K562 (cell line): ENCODE measurements around the gene PPP3CA. TPM values are rescaled to one million over a fixed set of nuclear protein-coding genes. Genes with fewer than 3 reads are reported as not detected.

Experiments
- ATAC-seq: fragments of 200-7000 bp; cut with Tn5 transposase; 3 replicates; pipeline ENCODE4 v1.9.1; 2020; ENCODE audit warnings: moderate library complexity
- BruUV-seq: library from RNA; stranded (reverse); fragments of 400-500 nt; replicated peaks from 2 replicates; lab custom pipeline; 2021; lab: Mats Ljungman, UMichigan
- CTCF ChIA-PET: fragments of 300-600 bp; formaldehyde crosslinking; extraction: SDS; loops from one replicate; lab custom pipeline; 2021; ENCODE audit warnings: low intra/inter-chr PET ratio; lab: Yijun Ruan, JAX
- POLR2A ChIA-PET: fragments of 300-600, 350-650 bp; sonication (Branson Sonifier 250); formaldehyde crosslinking; extraction: SDS; loops from one replicate; lab custom pipeline; 2021; ENCODE audit warnings: antibody characterized with exemption, inconsistent platforms; lab: Yijun Ruan, JAX
- DNase-seq, 4 experiments: peaks; one replicate each; pipeline versions ENCODE4 v3.0.0 to v3.0.0-alpha.2; 2011 to 2018; ENCODE audit warnings: low spot score in 3 of 4, mixed read lengths in 3 of 4; ENCODE audit errors: extremely low read depth in 1 of 4
- FAIRE-seq: peaks from 2 replicates; lab custom pipeline; 2011; peaks lifted over from hg19 to GRCh38; lab: Jason Lieb, UNC
- H2AFZ ChIP-seq: 2 replicates; pipeline ENCODE4 v1.6.0; 2011; ENCODE audit warnings: low read depth, low read length, control low read depth, inconsistent platforms
- H3K27ac ChIP-seq: fragments of 200-600 bp; 3 replicates; pipeline ENCODE4 v1.8.0; 2011; ENCODE audit warnings: low read depth, mild to moderate bottlenecking, control low read depth, inconsistent platforms, low read length, moderate library complexity, mixed read lengths; ENCODE audit errors: extremely low read depth
- H3K27me3 ChIP-seq, 2 experiments: fragments of 300-600 bp in 1 of 2; 2 replicates in 1 of 2; 3 replicates in 1 of 2; pipeline versions ENCODE4 v1.6.0 to v1.8.0; 2011; ENCODE audit warnings: inconsistent platforms in 2 of 2, low read length in 2 of 2, mild to moderate bottlenecking in 1 of 2, mixed read lengths in 1 of 2, moderate library complexity in 1 of 2; ENCODE audit not compliant: control insufficient read depth in 2 of 2, insufficient read depth in 2 of 2
- H3K36me3 ChIP-seq: fragments of 300-600 bp; 3 replicates; pipeline ENCODE4 v1.8.0; 2011; ENCODE audit warnings: mild to moderate bottlenecking, low read length, inconsistent platforms; ENCODE audit not compliant: control insufficient read depth, insufficient read depth
- H3K4me1 ChIP-seq, 2 experiments: fragments of 200-600 bp in 1 of 2; replicated peaks in 1 of 2; 2 replicates in 1 of 2; 3 replicates in 1 of 2; pipeline versions ENCODE4 v1.5.1 to v1.8.0; 2011; ENCODE audit warnings: inconsistent platforms in 2 of 2, low read length in 2 of 2, mild to moderate bottlenecking in 1 of 2, mixed read lengths in 1 of 2, moderate library complexity in 1 of 2; ENCODE audit not compliant: control insufficient read depth in 2 of 2, insufficient read depth in 2 of 2
- H3K4me2 ChIP-seq: 2 replicates; pipeline ENCODE4 v1.6.1; 2011; ENCODE audit warnings: low read length, control low read depth, inconsistent platforms, mixed read lengths; ENCODE audit not compliant: insufficient read depth
- H3K4me3 ChIP-seq: fragments of 200-600 bp; sonication (generic), shearing (Covaris generic); 2 replicates; pipeline ENCODE4 v1.5.1; 2016; ENCODE audit warnings: control low read depth, inconsistent platforms
- H3K79me2 ChIP-seq: fragments of 200-600 bp; 3 replicates; pipeline ENCODE4 v1.8.0; 2011; ENCODE audit warnings: low read length, inconsistent platforms; ENCODE audit not compliant: control insufficient read depth, insufficient read depth
- H3K9ac ChIP-seq, 2 experiments: 2 replicates each; pipeline versions ENCODE4 v1.6.0 to v1.6.1; 2011; ENCODE audit warnings: low read depth in 2 of 2, low read length in 2 of 2, control low read depth in 1 of 2, inconsistent platforms in 1 of 2, mild to moderate bottlenecking in 1 of 2, mixed read lengths in 1 of 2; ENCODE audit not compliant: insufficient read depth in 1 of 2
- H3K9me1 ChIP-seq: one replicate; pipeline ENCODE4 v1.6.0; 2011; ENCODE audit warnings: inconsistent platforms, mild to moderate bottlenecking, low read length, moderate library complexity; ENCODE audit not compliant: control insufficient read depth, insufficient read depth
- H3K9me3 ChIP-seq: replicated peaks from 2 replicates; pipeline ENCODE4 v1.5.1; 2011; ENCODE audit warnings: low read depth, low read length, inconsistent platforms; ENCODE audit not compliant: control insufficient read depth, insufficient read depth
- H4K20me1 ChIP-seq: replicated peaks from 2 replicates; pipeline ENCODE4 v1.6.1; 2011; ENCODE audit warnings: low read length, inconsistent platforms, mixed read lengths; ENCODE audit not compliant: control insufficient read depth, insufficient read depth
- CHD4 ChIP-seq: fragments of 200-600 bp; sonication (generic); IDR thresholded peaks from 3 replicates; pipeline ENCODE4 v1.6.1; 2012; ENCODE audit warnings: low read depth, mild to moderate bottlenecking, mixed read lengths, low read length, inconsistent platforms; ENCODE audit not compliant: insufficient read depth, insufficient replicate concordance, poor library complexity, severe bottlenecking
- GTF2A2 ChIP-seq: IDR thresholded peaks from 2 replicates; pipeline ENCODE4 v1.6.1; 2016; ENCODE audit warnings: mild to moderate bottlenecking, missing genetic modification characterization, missing compliant biosample characterization
- MCM7 ChIP-seq, 2 experiments: fragments of 450-650 bp; IDR thresholded peaks; 2 replicates each; pipeline ENCODE4 v1.6.1; 2016 to 2018
- POLR2H ChIP-seq: IDR thresholded peaks from 2 replicates; pipeline ENCODE4 v1.6.1; 2016; ENCODE audit warnings: missing genetic modification characterization, low read depth, mild to moderate bottlenecking, control low read depth, missing compliant biosample characterization, moderate library complexity
- RNF2 ChIP-seq: sonication (generic); IDR thresholded peaks from 2 replicates; pipeline ENCODE4 v1.6.1; 2016
- SRSF1 ChIP-seq: fragments of 200-400 bp; formaldehyde crosslinking; IDR thresholded peaks from 2 replicates; pipeline ENCODE4 v1.6.1; 2017; ENCODE audit warnings: mild to moderate bottlenecking, low read depth, low read length, moderate library complexity
- ZNF561 ChIP-seq: fragments of 450-650 bp; formaldehyde crosslinking; conservative IDR thresholded peaks from 2 replicates; pipeline ENCODE4 v1.4.0; 2020; ENCODE audit warnings: mild to moderate bottlenecking, moderate library complexity
- WGBS: fragments of 100-300 bp; shearing (Covaris generic); methylation state at CpG from one replicate; pipeline ENCODE4 v1.1.6; 2016; ENCODE audit warnings: low coverage, mixed read lengths; ENCODE audit not compliant: insufficient coverage; ENCODE audit errors: missing lambda C conversion rate; 5-methylcytosine and 5-hydroxymethylcytosine counted together
- in situ Hi-C: fragments of 300-500 bp; cut with MboI; formaldehyde crosslinking; loops from 4 replicates; pipeline ENCODE4 v1.15.0; 2018; ENCODE audit warnings: inconsistent platforms, mixed read lengths
- intact Hi-C: fragments of 100-400 bp; cut with micrococcal nuclease; formaldehyde crosslinking; loops from 2 replicates; pipeline ENCODE4 v1.14.2; 2022
- polyA plus RNA-seq, 8 experiments: library from polyadenylated mRNA; depleted of rRNA in 4 of 8; stranded (reverse) in 5 of 8; unstranded in 3 of 8; fragments of >200 nt; fragmentation: Nextera tagmentation in 2 of 8; fragmentation: Illumina TruSeq in 1 of 8; extraction: Ambion mirVana in 2 of 8; extraction: Trizol in 1 of 8; gene quantifications; 2 replicates each; pipeline versions ENCODE4 v1.2.1 to v1.2.3, GENCODE V29; 2011 to 2014; ENCODE audit warnings: inconsistent platforms in 1 of 8, missing spikeins in 1 of 8
- total RNA-seq, 7 experiments: library from RNA; depleted of rRNA in 6 of 7; stranded (reverse); fragments of >200 nt in 6 of 7; fragmentation: Illumina TruSeq in 2 of 7; extraction: Trizol in 2 of 7; gene quantifications; 2 replicates each; pipeline versions ENCODE4 v1.2.1 to v1.2.3, GENCODE V29; 2011 to 2021; ENCODE audit warnings: low replicate concordance in 1 of 7
- TF ChIP-seq, protein P1 (sequence below), 3 experiments: IDR thresholded peaks in 2 of 3; conservative IDR thresholded peaks in 1 of 3; 2 replicates each; pipeline ENCODE4 v1.5.1; 2011 to 2012; ENCODE audit warnings: low read length in 3 of 3, mild to moderate bottlenecking in 3 of 3, control low read depth in 2 of 3, improper control_type of control experiment in 1 of 3, inconsistent platforms in 1 of 3, low read depth in 1 of 3, mixed read lengths in 1 of 3, moderate library complexity in 1 of 3; ENCODE audit not compliant: insufficient read depth in 2 of 3
- TF ChIP-seq, protein P2 (sequence below): sonication (generic); formaldehyde crosslinking; IDR thresholded peaks from 2 replicates; pipeline ENCODE4 v1.8.0; 2022; ENCODE audit warnings: mild to moderate bottlenecking, missing genetic modification reagents
- TF ChIP-seq, protein P3 (sequence below), 2 experiments: fragments of 450-650 bp in 1 of 2; IDR thresholded peaks; 2 replicates each; pipeline ENCODE4 v1.6.1; 2011 to 2017; ENCODE audit warnings: low read depth in 2 of 2, antibody characterized with exemption in 1 of 2, borderline replicate concordance in 1 of 2, low read length in 1 of 2, mild to moderate bottlenecking in 1 of 2, mixed read lengths in 1 of 2; ENCODE audit not compliant: control insufficient read depth in 1 of 2

PPP3CA gene
- total and polyA plus RNA-seq, 9 of the 15 experiments (the other 6 are each of a cell fraction or from before 2014, with no cell fraction given): 0.94 to 3.2 (median 1.6) TPM

DNA sequence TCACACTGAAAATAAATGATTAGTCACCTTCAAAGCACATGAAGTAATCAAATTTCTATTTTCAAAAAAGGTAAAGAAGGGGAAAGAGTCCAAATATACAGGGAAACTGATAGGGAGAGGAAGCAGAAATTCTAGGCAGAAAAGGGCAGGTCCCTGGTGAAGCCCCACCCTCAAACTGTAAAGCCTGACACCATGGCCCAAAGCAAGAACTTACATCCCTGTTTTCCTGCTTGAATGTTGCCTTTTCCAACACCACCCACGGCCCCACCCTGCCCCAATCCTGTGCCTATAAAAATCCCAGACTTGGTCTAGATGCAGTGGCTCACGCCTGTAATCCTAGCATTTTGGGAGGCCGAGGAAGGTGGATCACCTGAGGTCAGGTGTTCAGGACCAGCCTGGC, 361.8 kb downstream of the PPP3CA start:
- no peak for FAIRE-seq
- in situ Hi-C loops: no loop called here

DNA sequence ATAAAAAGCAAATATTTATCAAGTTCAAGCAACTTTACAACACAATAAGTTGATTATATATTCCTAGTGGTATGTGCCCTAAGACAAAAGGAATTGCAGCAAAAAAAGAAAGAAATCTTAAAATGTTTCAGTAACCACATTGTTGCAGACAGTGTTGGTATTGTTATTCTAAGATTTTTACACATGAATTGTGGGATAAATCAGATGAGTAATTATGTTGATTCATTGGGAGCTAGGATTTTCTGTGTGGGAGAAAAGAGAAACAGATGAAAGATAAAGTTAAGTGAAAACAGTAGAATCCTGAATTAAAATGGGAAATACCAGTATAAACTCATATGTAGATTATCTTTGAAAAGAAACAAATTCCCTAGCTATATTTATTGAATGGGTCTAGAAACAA, 362.4 kb downstream of the PPP3CA start:
- Histone ChIP-seq H3K4me3 (no peak overlapping the region), H4K20me1 (no peaks in the 10 kb centered on the region), H3K4me1 (no peaks in the 10 kb centered on the region), H3K9me3 (no peaks in the 10 kb centered on the region), H3K9ac (no peak overlapping the region), H3K27ac (no peak overlapping the region), H3K79me2 (no peaks in the 10 kb centered on the region), H3K9me1 (no peaks in the 10 kb centered on the region), H3K4me2 (no peak overlapping the region), H2AFZ (no peak overlapping the region), H3K36me3 (no peaks in the 10 kb centered on the region), H3K27me3 (no peaks in the 10 kb centered on the region)
- POLR2A ChIA-PET: no interaction called here
- no peak for ATAC-seq
- intact Hi-C loops: no loop called here
- in situ Hi-C loops: no loop called here
- FAIRE-seq: no peak
- BruUV-seq: no TSS peak
- CTCF ChIA-PET: no interaction called here
- no peak for DNase-seq
- TF ChIP-seq GTF2A2 (tag) (no peak), MCM7 (IDR thresholded peaks at IDR 0.05) (no peak), POLR2H (no peak), CHD4 (no peak), SRSF1 (no peak)
- TF ChIP-seq, protein P1, sequence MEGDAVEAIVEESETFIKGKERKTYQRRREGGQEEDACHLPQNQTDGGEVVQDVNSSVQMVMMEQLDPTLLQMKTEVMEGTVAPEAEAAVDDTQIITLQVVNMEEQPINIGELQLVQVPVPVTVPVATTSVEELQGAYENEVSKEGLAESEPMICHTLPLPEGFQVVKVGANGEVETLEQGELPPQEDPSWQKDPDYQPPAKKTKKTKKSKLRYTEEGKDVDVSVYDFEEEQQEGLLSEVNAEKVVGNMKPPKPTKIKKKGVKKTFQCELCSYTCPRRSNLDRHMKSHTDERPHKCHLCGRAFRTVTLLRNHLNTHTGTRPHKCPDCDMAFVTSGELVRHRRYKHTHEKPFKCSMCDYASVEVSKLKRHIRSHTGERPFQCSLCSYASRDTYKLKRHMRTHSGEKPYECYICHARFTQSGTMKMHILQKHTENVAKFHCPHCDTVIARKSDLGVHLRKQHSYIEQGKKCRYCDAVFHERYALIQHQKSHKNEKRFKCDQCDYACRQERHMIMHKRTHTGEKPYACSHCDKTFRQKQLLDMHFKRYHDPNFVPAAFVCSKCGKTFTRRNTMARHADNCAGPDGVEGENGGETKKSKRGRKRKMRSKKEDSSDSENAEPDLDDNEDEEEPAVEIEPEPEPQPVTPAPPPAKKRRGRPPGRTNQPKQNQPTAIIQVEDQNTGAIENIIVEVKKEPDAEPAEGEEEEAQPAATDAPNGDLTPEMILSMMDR (IDR thresholded peaks at IDR 0.05 in 2 of 3, conservative IDR thresholded peaks at IDR 0.05 in 1 of 3; ENCODE audit: insufficient read depth in 2 of 3, low read depth in 1 of 3, low read length in 3 of 3): no peak
- TF ChIP-seq, protein P2, sequence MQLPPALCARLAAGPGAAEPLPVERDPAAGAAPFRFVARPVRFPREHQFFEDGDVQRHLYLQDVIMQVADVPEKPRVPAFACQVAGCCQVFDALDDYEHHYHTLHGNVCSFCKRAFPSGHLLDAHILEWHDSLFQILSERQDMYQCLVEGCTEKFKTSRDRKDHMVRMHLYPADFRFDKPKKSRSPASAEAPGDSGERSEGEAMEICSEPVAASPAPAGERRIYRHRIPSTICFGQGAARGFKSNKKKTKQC (CRISPR knock-in tag): no peak
- TF ChIP-seq, protein P3, sequence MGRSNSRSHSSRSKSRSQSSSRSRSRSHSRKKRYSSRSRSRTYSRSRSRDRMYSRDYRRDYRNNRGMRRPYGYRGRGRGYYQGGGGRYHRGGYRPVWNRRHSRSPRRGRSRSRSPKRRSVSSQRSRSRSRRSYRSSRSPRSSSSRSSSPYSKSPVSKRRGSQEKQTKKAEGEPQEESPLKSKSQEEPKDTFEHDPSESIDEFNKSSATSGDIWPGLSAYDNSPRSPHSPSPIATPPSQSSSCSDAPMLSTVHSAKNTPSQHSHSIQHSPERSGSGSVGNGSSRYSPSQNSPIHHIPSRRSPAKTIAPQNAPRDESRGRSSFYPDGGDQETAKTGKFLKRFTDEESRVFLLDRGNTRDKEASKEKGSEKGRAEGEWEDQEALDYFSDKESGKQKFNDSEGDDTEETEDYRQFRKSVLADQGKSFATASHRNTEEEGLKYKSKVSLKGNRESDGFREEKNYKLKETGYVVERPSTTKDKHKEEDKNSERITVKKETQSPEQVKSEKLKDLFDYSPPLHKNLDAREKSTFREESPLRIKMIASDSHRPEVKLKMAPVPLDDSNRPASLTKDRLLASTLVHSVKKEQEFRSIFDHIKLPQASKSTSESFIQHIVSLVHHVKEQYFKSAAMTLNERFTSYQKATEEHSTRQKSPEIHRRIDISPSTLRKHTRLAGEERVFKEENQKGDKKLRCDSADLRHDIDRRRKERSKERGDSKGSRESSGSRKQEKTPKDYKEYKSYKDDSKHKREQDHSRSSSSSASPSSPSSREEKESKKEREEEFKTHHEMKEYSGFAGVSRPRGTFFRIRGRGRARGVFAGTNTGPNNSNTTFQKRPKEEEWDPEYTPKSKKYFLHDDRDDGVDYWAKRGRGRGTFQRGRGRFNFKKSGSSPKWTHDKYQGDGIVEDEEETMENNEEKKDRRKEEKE (IDR thresholded peaks at IDR 0.05; ENCODE audit: borderline replicate concordance in 1 of 2, control insufficient read depth in 1 of 2, low read depth in 2 of 2, low read length in 1 of 2): no peak

More for the DNA sequence above, 361.8 kb downstream of the PPP3CA start:
- no peak overlapping the region for H3K9ac ChIP-seq
- no peaks in the 10 kb centered on the region for H3K36me3 ChIP-seq
- TF ChIP-seq RNF2 (no peak), ZNF561 (no peak)
- WGBS: 0% methylated on average over 3 of the region's 3 CpGs
- ATAC-seq (no peak), DNase-seq (no peak)
- ChIA-PET CTCF (no interaction called here), POLR2A (no interaction called here)
- no peaks in the 10 kb centered on the region for H3K27me3 ChIP-seq
- H3K9me1 ChIP-seq: no peaks in the 10 kb centered on the region
- H3K4me1 ChIP-seq: no peaks in the 10 kb centered on the region
- BruUV-seq: no TSS peak
- no peak overlapping the region for H3K4me2 ChIP-seq
- no peak overlapping the region for H3K4me3 ChIP-seq
- H3K9me3 ChIP-seq: no peaks in the 10 kb centered on the region
- no peaks in the 10 kb centered on the region for H3K79me2 ChIP-seq
- H3K27ac ChIP-seq: no peak overlapping the region
- H4K20me1 ChIP-seq: no peaks in the 10 kb centered on the region
- intact Hi-C loops: no loop called here
- no peak overlapping the region for H2AFZ ChIP-seq
